ENCODE results near the gene RAE1. TPM values are rescaled to one million over a fixed set of nuclear protein-coding genes. Genes with fewer than 3 reads are reported as not detected.
A peak's percentile ranks its signal among the peaks of the same experiment; 100 is the strongest.

Gene RAE1
- total RNA-seq, 1 experiment from 2014 or later: 31.3 TPM

GRCh38 chr20:57317316-57317788, 33.7 kb upstream of the RAE1 start:
- H3K27ac Mint-ChIP-seq: no peak overlapping the region
- H3K4me3 Mint-ChIP-seq: no peak overlapping the region
- ATAC-seq: no peak
- DNase-seq (ENCODE audit: low spot score): no peak
- CTCF ChIA-PET: interaction anchor here (1.5 kb wide), 1 partner anchor 225 kb away, joined by 4 read pairs; no protein-coding TSS in a partner anchor
- no peaks in the 10 kb centered on the region; the same call in 1 of the 2 replicates for H3K27me3 Mint-ChIP-seq (ENCODE audit: low read depth)
- POLR2A ChIA-PET: interaction anchor here (1.1 kb wide), 1 partner anchor 76 kb away, joined by 3 read pairs; no protein-coding TSS in a partner anchor
- TF ChIP-seq AR (CRISPR knock-in tag; IDR thresholded peaks at IDR 0.05) (no peak), MXD4 (CRISPR knock-in tag; IDR thresholded peaks at IDR 0.05; ENCODE audit: borderline replicate concordance) (no peak), HMGXB4 (CRISPR knock-in tag; IDR thresholded peaks at IDR 0.05) (no peak), TP53 (CRISPR knock-in tag; IDR thresholded peaks at IDR 0.05) (no peak), CREB1 (CRISPR knock-in tag; IDR thresholded peaks at IDR 0.05) (no peak), IRF1 (CRISPR knock-in tag; IDR thresholded peaks at IDR 0.05) (no peak), ZNF317 (CRISPR knock-in tag; IDR thresholded peaks at IDR 0.05; ENCODE audit: borderline replicate concordance, low read depth) (no peak), ATF6 (CRISPR knock-in tag; IDR thresholded peaks at IDR 0.05) (no peak)
- H3K4me1 Mint-ChIP-seq: 0 out of 2 replicates have a peak, but pooled peaks cover 4% of the 10 kb centered on the region
- no peaks in the 10 kb centered on the region for H3K9me3 Mint-ChIP-seq
- H3K36me3 Mint-ChIP-seq: no peaks in the 10 kb centered on the region

- peak overlapping the region; percentile 42; the same call in 1 of the 2 replicates for H3K27ac Mint-ChIP-seq
- H3K4me3 Mint-ChIP-seq: no peak overlapping the region
- ATAC-seq: no peak
- ChIA-PET CTCF (interaction anchor here (0.5 to 1.5 kb wide), 2 partner anchors 71 to 226 kb away, joined by 3 to 4 read pairs; no protein-coding TSS in a partner anchor), POLR2A (interaction anchor here (1.1 kb wide), 1 partner anchor 77 kb away, joined by 3 read pairs; no protein-coding TSS in a partner anchor)
- no peaks in the 10 kb centered on the region for H3K36me3 Mint-ChIP-seq
- no peaks in the 10 kb centered on the region; the same call in 1 of the 2 replicates for H3K27me3 Mint-ChIP-seq (ENCODE audit: low read depth)
- H3K9me3 Mint-ChIP-seq: no peaks in the 10 kb centered on the region
- DNase-seq (ENCODE audit: low spot score): no peak
- peaks cover 9% of the 10 kb centered on the region for H3K4me1 Mint-ChIP-seq
- TF ChIP-seq E2F5 (CRISPR knock-in tag; IDR thresholded peaks at IDR 0.05): no peak
- TF ChIP-seq SP1 (CRISPR knock-in tag; conservative IDR thresholded peaks at IDR 0.05): no peak
- TF ChIP-seq JAZF1 (CRISPR knock-in tag; IDR thresholded peaks at IDR 0.05): no peak
- no peak for TF ChIP-seq ETV6 (CRISPR knock-in tag; IDR thresholded peaks at IDR 0.05)
- no peak for TF ChIP-seq FOXP4 (CRISPR knock-in tag; IDR thresholded peaks at IDR 0.05)
- no peak for TF ChIP-seq ZNF425 (CRISPR knock-in tag; conservative IDR thresholded peaks at IDR 0.05)
- TF ChIP-seq FOXJ3 (CRISPR knock-in tag; IDR thresholded peaks at IDR 0.05; ENCODE audit: borderline replicate concordance): no peak
- no peak for TF ChIP-seq PRDM15 (CRISPR knock-in tag; IDR thresholded peaks at IDR 0.05)
These were observed 33.2 kb upstream of the RAE1 start for GRCh38 chr20:57317789-57318371.

All from WTC11 (cell line).